Testis (tissue), 2 donors: ENCODE data around the gene LMO4.

Experiments used
- CTCF ChIP-seq, 3 experiments: fragments of 450-650 bp in 2 of 3; fragments of 200-600 bp in 1 of 3; sonication (generic) in 1 of 3; IDR thresholded peaks; one replicate each; pipeline ENCODE4 v1.5.1; 2016 to 2019; ENCODE audit warnings: antibody characterized with exemption in 3 of 3, mild to moderate bottlenecking in 2 of 3, moderate library complexity in 1 of 3
- POLR2A ChIP-seq: fragments of 450-650 bp; IDR thresholded peaks from one replicate; pipeline ENCODE4 v1.6.1; 2017; ENCODE audit warnings: antibody characterized with exemption, mild to moderate bottlenecking, moderate library complexity

- TF ChIP-seq CTCF (IDR thresholded peaks at IDR 0.05) (no peak), POLR2A (no peak)
These were observed 28.1 kb upstream of the LMO4 start for GRCh38 chr1:87300628-87301027.
